ENCODE results near the gene NFKBIL1. TPM values are rescaled to one million over a fixed set of nuclear protein-coding genes. Genes with fewer than 3 reads are reported as not detected.

The NFKBIL1 gene
- total RNA-seq, 1 donor from 2014 or later, result 40.0 TPM

DNA sequence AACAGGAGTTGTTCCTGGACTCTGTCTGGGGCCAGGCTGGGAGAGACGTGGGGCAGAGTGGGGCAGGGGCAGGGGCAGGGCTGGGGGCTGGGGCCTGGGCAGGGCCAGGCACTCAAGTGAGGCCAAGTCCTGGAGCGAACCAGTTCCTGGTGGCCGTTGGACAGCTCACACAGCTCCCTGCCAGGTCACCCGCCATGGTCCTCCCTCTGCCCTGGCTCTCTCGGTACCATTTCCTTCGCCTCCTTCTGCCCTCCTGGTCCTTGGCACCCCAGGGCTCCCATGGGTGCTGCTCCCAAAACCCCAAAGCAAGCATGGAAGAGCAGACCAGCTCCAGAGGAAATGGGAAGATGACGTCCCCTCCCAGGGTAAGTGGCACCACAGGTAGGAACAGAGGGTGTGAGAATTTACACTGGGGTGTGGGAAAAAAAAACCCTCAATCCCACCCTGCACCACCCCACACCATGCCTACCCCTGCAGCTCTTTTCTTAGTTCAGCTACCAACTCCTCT lies 18.5 kb upstream of the NFKBIL1 start, which contains the start of gene MCCD1:
MCCD1 (plus strand) TSS at position 142 of the 508 bp plus-strand sequence; CDS start at position 195, 53 bp downstream.
- Histone ChIP-seq H3K36me3 (ENCODE audit: control insufficient read depth, insufficient read depth, low read length) (peaks cover 21% of the 10 kb centered on the region), H3K4me3 (ENCODE audit: low read depth, low read length) (no peak within 1 kb of the TSS), H3K27me3 (ENCODE audit: control insufficient read depth, insufficient read depth, low read length) (no peaks in the 10 kb centered on the region)
- no peak for FAIRE-seq
- TF ChIP-seq, protein P1, sequence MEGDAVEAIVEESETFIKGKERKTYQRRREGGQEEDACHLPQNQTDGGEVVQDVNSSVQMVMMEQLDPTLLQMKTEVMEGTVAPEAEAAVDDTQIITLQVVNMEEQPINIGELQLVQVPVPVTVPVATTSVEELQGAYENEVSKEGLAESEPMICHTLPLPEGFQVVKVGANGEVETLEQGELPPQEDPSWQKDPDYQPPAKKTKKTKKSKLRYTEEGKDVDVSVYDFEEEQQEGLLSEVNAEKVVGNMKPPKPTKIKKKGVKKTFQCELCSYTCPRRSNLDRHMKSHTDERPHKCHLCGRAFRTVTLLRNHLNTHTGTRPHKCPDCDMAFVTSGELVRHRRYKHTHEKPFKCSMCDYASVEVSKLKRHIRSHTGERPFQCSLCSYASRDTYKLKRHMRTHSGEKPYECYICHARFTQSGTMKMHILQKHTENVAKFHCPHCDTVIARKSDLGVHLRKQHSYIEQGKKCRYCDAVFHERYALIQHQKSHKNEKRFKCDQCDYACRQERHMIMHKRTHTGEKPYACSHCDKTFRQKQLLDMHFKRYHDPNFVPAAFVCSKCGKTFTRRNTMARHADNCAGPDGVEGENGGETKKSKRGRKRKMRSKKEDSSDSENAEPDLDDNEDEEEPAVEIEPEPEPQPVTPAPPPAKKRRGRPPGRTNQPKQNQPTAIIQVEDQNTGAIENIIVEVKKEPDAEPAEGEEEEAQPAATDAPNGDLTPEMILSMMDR (IDR thresholded peaks at IDR 0.05; ENCODE audit: insufficient read depth, low read length, severe bottlenecking), result no peak
- DNase-seq (ENCODE audit: low read depth), result no peak

DNA sequence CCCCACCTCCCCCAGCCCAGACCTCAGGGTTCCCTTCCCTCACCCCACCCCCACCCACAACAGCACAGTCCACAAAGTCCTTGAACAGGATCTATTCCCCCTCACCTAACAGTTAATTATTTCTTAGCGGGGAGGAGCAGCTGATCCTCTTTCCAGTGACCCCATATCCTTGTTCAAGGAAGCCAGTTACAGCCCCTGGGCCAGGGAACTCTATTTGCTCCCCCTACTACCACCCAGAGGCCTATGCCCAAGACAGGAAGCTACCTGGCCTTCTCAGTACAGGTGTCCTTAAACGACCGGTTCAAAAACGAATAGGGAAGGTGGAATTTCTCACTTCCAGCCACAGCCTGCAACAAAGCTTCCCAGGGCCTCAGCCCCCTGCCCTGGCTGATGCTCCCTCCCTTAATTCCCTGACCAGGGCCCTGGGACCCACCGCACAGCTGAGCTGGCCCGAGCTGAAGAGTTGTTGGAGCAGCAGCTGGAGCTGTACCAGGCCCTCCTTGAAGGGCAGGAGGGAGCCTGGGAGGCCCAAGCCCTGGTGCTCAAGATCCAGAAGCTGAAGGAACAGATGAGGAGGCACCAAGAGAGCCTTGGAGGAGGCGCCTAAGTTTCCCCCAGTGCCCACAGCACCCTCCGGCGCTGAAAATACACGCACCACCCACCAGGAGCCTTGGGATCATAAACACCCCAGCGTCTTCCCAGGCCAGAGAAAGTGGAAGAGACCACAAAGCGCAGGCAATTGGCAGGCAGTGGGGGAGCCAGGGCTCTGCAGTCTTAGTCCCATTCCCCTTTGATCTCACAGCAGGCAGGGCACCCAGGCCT lies 17.9 kb upstream of the NFKBIL1 start:
- no peak for DNase-seq (ENCODE audit: low read depth)
- H3K27me3 ChIP-seq (ENCODE audit: control insufficient read depth, insufficient read depth, low read length), result no peaks in the 10 kb centered on the region
- H3K4me3 ChIP-seq (ENCODE audit: low read depth, low read length), result no peak overlapping the region
- H3K36me3 ChIP-seq (ENCODE audit: control insufficient read depth, insufficient read depth, low read length), result peaks cover 26% of the 10 kb centered on the region
- no peak for FAIRE-seq
- TF ChIP-seq, protein P1 (IDR thresholded peaks at IDR 0.05; ENCODE audit: insufficient read depth, low read length, severe bottlenecking), result no peak

DNA sequence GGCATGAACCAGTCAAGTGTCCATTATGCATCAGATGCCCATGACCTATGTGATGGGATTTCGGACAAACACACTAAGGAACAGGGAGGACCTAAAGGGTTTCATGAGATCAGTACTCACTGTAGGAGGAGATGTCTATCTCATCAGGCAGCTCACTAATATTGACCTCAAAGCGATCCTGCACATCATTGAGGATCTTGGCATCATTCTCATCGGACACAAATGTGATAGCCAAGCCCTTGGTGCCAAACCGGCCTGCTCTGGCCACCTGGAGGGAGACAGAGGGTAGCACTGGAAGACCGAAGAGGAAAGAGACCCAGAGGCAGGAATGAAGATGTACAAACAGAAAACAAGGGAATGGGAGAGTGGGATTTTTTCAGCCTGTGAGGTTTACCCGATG lies 16.7 kb upstream of the NFKBIL1 start:
- TF ChIP-seq, protein P1 (IDR thresholded peaks at IDR 0.05; ENCODE audit: insufficient read depth, low read length, severe bottlenecking), result no peak
- Histone ChIP-seq H3K27me3 (ENCODE audit: control insufficient read depth, insufficient read depth, low read length) (no peaks in the 10 kb centered on the region), H3K36me3 (ENCODE audit: control insufficient read depth, insufficient read depth, low read length) (peaks cover 36% of the 10 kb centered on the region), H3K4me3 (ENCODE audit: low read depth, low read length) (no peak overlapping the region)
- FAIRE-seq (no peak), DNase-seq (ENCODE audit: low read depth) (no peak)

DNA sequence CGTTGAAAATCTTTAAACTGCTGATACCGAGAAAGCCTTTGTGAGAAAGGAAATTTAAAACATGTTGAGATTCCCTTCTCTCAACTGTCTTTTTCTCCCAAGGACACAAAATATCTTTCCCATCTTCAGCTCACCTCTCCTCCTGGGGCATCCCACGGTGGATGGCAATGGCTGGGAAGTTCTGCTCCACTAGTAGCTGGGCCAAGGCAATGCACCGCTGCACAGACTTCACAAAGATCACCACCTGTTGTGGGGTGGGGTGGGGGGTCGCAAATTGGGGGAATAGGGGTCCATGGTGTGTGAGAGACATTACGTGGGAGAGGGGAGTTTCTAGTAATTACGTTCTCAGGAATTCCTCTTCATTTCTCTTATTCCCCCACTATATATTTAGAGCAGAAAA lies 16.2 kb upstream of the NFKBIL1 start:
- TF ChIP-seq, protein P1 (IDR thresholded peaks at IDR 0.05; ENCODE audit: insufficient read depth, low read length, severe bottlenecking), result no peak
- Histone ChIP-seq H3K36me3 (ENCODE audit: control insufficient read depth, insufficient read depth, low read length) (peaks cover 39% of the 10 kb centered on the region), H3K27me3 (ENCODE audit: control insufficient read depth, insufficient read depth, low read length) (no peaks in the 10 kb centered on the region), H3K4me3 (ENCODE audit: low read depth, low read length) (no peak overlapping the region)
- FAIRE-seq (no peak), DNase-seq (ENCODE audit: low read depth) (no peak)

DNA sequence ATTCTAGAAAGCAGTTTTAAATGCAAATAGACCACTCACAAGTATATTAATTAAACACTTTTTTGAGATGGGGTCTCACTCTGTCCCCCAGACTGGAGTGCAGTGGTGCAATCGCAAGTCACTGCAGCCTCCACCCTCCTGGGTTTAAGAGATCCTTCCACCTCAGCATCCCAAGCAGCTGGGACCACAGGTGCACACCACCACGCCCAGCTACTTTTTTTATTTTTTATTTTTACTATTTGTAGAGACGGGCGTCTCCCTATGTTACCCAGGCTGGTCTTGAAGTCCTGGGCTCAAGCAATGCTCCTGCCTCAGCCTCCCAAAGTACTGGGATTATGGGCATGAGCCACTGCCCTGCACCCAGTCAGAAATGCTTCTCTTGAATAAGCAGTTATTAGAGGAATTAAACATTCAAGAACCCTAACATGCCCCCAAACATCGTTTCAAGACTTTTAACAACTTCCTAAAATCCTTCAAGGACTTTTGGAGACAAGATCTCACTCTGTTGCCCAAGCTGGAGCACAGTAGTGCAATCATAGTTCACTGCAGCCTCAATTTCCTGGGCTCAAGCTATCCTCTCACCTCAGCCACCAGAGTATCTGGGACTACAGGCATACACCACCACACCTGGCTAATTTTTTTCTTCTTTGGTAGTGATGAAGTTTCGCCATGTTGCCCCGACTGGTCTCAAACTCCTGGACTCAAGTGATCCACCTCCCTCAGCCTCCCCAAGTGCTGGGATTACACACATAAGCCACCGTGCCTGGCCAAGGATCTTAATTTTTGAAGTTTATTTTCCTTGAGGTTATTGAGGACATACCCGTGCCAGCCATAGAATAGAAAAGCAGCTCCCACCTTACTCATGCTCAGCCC lies 15.4 kb upstream of the NFKBIL1 start:
- FAIRE-seq (no peak), DNase-seq (ENCODE audit: low read depth) (no peak)
- Histone ChIP-seq H3K4me3 (ENCODE audit: low read depth, low read length) (no peak overlapping the region), H3K36me3 (ENCODE audit: control insufficient read depth, insufficient read depth, low read length) (peaks cover 39% of the 10 kb centered on the region), H3K27me3 (ENCODE audit: control insufficient read depth, insufficient read depth, low read length) (no peaks in the 10 kb centered on the region)
- TF ChIP-seq, protein P1 (IDR thresholded peaks at IDR 0.05; ENCODE audit: insufficient read depth, low read length, severe bottlenecking), result no peak

Data from bronchial epithelial cell (primary cell).